ENCODE measurements around the gene GPRC5C.
A peak's percentile ranks its signal among the peaks of the same experiment; 100 is the strongest.

Gene GPRC5C

GRCh38 chr17:74452841-74453661, 21.2 kb downstream of the GPRC5C start:
- TF ChIP-seq MAX (IDR thresholded peaks at IDR 0.05) (no peak), YY1 (IDR thresholded peaks at IDR 0.05; ENCODE audit: low read depth) (no peak), NFIC (IDR thresholded peaks at IDR 0.05) (no peak), CREB1 (IDR thresholded peaks at IDR 0.05; ENCODE audit: low read depth) (no peak), CEBPB (IDR thresholded peaks at IDR 0.05) (no peak), TAF1 (IDR thresholded peaks at IDR 0.05; ENCODE audit: low read depth) (no peak), TCF12 (IDR thresholded peaks at IDR 0.05; ENCODE audit: low read depth) (no peak), EGR1 (IDR thresholded peaks at IDR 0.05) (no peak), EP300 (IDR thresholded peaks at IDR 0.05; ENCODE audit: borderline replicate concordance) (no peak), ZBTB7A (IDR thresholded peaks at IDR 0.05; ENCODE audit: low read depth) (no peak), REST (IDR thresholded peaks at IDR 0.05; ENCODE audit: low read depth) (no peak), RAD21 (IDR thresholded peaks at IDR 0.05; ENCODE audit: low read depth) (no peak), USF1 (IDR thresholded peaks at IDR 0.05) (no peak), FOXM1 (IDR thresholded peaks at IDR 0.05; ENCODE audit: borderline replicate concordance, low read depth) (no peak), TEAD4 (IDR thresholded peaks at IDR 0.05) (no peak)

GRCh38 chr17:74453665-74454196, 21.8 kb downstream of the GPRC5C start:
- TF ChIP-seq MAX (IDR thresholded peaks at IDR 0.05) (peak; percentile 65), TCF12 (IDR thresholded peaks at IDR 0.05; ENCODE audit: low read depth) (no peak), NFIC (IDR thresholded peaks at IDR 0.05) (no peak), EP300 (IDR thresholded peaks at IDR 0.05; ENCODE audit: borderline replicate concordance) (no peak), RAD21 (IDR thresholded peaks at IDR 0.05; ENCODE audit: low read depth) (no peak), USF1 (IDR thresholded peaks at IDR 0.05) (peak; percentile 66), REST (IDR thresholded peaks at IDR 0.05; ENCODE audit: low read depth) (no peak)

GRCh38 chr17:74454197-74455024, 22.5 kb downstream of the GPRC5C start:
- TF ChIP-seq NFIC (IDR thresholded peaks at IDR 0.05), result no peak
- peak; percentile 76 for TF ChIP-seq EGR1 (IDR thresholded peaks at IDR 0.05)
- no peak for TF ChIP-seq REST (IDR thresholded peaks at IDR 0.05; ENCODE audit: low read depth)
- TF ChIP-seq TCF12 (IDR thresholded peaks at IDR 0.05; ENCODE audit: low read depth), result 0 out of 2 replicates have a peak, but pooled peaks have one; percentile 36

- TF ChIP-seq TEAD4 (IDR thresholded peaks at IDR 0.05), result no peak
- TF ChIP-seq CREB1 (IDR thresholded peaks at IDR 0.05; ENCODE audit: low read depth), result no peak
- TF ChIP-seq ZBTB7A (IDR thresholded peaks at IDR 0.05; ENCODE audit: low read depth), result no peak
- no peak for TF ChIP-seq EGR1 (IDR thresholded peaks at IDR 0.05)
- TF ChIP-seq TCF12 (IDR thresholded peaks at IDR 0.05; ENCODE audit: low read depth), result no peak
- TF ChIP-seq RAD21 (IDR thresholded peaks at IDR 0.05; ENCODE audit: low read depth), result no peak
- TF ChIP-seq TAF1 (IDR thresholded peaks at IDR 0.05; ENCODE audit: low read depth), result no peak
- TF ChIP-seq USF1 (IDR thresholded peaks at IDR 0.05), result no peak
- no peak for TF ChIP-seq REST (IDR thresholded peaks at IDR 0.05; ENCODE audit: low read depth)
- TF ChIP-seq CEBPB (IDR thresholded peaks at IDR 0.05), result no peak
- TF ChIP-seq FOXM1 (IDR thresholded peaks at IDR 0.05; ENCODE audit: borderline replicate concordance, low read depth), result no peak
- TF ChIP-seq NFIC (IDR thresholded peaks at IDR 0.05), result no peak
- no peak for TF ChIP-seq YY1 (IDR thresholded peaks at IDR 0.05; ENCODE audit: low read depth)
- TF ChIP-seq MAX (IDR thresholded peaks at IDR 0.05), result no peak
- TF ChIP-seq EP300 (IDR thresholded peaks at IDR 0.05; ENCODE audit: borderline replicate concordance), result no peak
These were observed 23.2 kb downstream of the GPRC5C start for GRCh38 chr17:74455025-74455545.

All from Ishikawa (cell line).